Activated CD4-positive, alpha-beta T cell treated with anti-CD3 and anti-CD28 coated beads, Interleukin-2, Interleukin-4, amounts not matched to agents 100 ng/mL and 50 ng/mL, durations not matched to agents 16 hours and 8 hours (primary cell): ENCODE data around the gene SMS.
"Not testable (repeated sequence)": the region's sequence is repeated elsewhere in the genome, so short reads cannot be mapped to it uniquely, and the experiment has no call there.

Experiments used
- DNase-seq: peaks from one replicate; pipeline ENCODE4 v3.0.0-alpha.2; 2020; ENCODE audit warnings: low spot score

SMS gene

DNA sequence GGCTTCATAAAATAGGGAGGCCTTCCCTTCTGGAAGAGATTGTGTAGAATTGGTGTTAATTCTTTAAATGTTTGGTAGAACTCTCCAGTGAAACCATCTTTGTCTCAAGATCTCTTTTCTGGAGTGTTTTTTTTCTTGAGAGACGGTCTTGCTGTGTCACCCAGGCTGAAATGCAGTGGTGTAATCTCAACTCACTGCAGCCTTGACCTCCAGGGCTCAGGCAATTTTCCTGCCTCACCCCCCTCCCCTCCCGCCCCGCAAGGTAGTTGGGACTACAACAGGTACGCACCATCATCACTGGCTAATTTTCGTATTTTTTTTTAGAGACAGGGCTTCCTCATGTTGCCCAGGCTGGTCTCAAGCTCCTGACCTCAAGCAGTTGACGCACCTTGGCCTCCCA, 12.1 kb downstream of the SMS start:
- no peak for DNase-seq

DNA sequence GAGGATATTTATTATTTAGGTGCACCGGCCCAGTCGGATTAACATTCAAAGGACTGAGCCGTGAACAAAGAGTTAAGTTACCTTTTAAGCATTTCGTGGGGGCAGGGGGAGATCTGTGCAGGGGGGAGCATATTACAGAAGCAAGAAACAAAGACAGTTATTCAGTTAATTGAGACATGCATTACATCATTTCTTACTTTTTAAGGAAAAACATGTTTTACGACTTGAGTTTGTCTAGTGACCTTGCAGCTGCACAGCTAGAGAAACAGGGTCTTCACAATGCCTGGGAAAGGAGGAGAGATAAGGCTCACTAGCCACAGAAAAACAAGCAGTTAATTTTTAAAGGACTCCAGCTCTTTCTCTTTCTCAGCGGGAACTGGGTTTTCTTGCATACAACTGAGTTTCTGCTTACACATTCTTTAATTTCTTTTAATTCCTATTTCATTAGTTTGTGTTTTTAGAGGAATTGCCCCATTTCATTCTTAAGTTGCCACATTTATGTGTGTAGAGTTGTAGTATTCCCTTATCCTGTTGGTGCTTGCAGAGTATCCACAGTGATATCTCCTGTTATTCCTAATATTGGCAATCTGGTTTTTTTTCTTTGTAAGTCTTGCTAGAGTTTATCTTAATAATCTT, 12.8 kb downstream of the SMS start:
- DNase-seq = not testable (repeated sequence)

- no peak for DNase-seq
Measured at GRCh38 chrX:21955403-21956189, 15.1 kb downstream of the SMS start.

- DNase-seq = no peak
Measured at GRCh38 chrX:21956783-21957182, 16.3 kb downstream of the SMS start.

DNA sequence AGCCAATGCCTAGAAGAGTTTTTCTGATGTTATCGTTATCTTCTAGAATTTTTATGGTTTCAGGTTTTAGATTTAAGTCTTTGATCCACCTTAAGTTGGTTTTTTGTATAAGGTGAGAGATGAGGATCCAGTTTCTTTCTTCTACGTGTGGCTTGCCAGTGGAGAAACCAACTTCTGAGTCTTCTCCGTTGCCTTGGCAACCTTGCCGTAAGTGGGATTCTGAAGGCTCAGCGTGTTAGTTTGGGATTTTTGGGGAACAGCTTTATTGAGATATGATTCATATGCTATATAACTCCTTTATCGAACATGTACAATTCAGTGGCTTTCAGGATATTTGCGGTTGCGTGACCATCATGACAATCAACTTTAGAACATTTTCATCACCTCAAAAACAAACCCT, 17.7 kb downstream of the SMS start:
- DNase-seq = no peak

DNA sequence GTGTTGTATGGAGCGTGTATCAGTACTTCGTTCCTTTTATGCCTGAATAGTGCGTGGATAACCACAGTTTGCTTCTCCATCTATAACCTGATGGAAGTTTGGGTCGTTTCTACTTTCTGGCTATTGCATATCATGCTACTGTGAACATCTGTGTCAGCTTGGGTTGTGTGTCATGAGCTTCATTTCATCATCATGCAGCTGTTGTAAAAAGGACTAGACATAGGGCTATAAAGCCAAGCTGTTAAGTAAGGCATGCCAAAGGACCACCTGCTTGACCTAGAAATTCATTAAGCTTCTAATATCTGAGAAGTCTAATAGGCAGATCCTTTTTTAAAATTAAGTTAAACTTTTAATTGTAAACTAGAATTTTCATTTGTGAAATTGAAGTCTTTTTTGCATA, 18.4 kb downstream of the SMS start:
- DNase-seq = no peak

DNA sequence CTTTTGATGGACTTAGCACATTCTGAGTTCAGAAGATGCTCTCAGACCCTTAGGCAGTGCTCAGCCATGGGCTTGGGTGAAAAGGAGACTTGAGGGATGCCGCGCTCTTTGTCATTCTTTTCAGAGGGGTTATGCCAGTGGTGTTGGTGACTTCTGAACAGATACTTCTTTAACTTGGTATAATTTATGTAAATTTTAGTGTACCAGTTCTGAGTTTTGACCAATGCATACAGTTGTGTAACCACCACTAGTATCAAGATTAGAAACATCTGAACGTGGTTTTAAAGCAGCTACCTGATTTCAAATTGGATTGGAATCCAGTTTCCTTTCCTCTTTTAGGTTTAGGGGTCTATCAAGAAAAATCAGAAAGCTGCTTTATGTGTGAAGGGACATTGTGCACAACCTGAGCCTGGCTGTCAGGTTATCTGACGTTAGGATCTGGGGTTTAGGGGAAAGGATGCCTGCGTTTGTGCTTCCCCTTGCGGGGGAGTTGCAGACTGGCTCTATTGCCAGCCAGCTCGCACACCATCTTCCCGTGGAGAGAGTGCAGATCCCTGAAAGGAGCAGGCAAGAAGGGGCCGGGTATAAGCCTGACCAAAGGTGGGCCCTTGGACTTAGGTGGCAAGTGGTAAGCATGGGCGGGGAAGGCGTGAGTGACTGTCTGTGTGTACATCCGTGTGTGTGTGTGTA, 19.0 kb downstream of the SMS start:
- no peak for DNase-seq

DNA sequence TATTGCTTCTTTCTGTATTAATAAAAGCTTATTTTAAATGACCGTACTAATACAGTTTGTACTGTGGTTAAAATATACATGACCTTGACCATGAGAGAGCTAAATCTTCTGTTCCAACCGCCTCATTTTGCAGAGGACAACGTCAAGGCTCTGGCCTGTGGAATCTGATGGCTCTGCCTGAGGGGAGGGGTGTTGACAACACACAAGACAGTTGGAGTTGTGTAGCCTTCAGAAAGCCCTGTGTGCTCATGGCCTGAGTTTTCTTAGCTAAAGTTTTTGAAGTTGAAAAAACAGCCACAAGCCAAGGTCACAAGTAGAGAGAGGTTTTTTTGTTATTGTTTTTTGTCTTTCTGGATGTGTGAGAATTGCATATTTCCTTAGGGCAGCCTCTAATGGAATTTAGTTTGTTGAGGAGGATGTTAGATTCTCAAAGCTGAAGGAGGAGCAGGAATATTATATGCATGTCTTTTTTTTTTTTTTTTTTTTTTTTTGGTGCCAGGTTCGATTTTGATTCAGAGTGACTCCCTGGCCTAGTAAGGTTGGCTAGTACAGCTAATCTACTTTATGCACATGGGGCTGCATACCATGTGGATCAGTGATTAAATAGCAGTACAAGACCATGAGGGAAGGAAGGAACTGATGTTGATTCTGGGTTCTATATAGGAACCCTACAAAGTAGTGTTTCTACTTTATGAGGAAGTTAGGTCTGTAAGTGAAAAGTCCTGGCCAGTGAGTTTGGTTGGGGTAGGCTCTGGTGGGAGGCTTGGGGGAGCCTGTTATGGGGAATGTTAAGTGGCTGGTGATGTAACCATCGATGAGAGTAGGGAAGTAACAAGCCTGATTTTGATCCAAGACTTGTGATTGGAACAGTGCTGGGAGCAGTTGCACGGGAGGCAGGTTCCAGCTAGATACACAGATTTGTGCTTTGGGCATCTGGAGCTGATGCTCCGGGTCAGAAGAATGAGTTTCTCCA, 20.3 kb downstream of the SMS start:
- no peak for DNase-seq

GRCh38 chrX:21962361-21962760, 21.9 kb downstream of the SMS start:
- no peak for DNase-seq

DNA sequence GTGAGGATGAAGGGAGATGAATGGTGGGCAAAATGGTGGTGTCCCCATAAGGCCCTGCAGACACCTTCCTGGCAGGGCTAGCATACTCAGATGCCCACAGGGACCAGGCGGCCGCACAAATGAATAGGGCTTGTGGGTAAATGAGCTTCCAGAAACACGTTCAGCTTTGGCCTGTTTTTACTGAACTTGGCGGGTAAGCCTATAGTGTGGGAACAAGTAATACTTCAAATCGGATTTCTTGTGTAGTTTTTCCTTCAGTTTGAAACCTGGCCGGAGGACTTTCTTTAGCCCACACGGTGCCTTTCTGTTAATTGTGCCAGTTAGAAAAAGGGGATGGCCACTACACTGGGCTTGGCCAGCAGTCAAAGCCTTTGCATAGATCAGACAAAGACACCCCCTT, 22.8 kb downstream of the SMS start:
- DNase-seq = no peak

DNA sequence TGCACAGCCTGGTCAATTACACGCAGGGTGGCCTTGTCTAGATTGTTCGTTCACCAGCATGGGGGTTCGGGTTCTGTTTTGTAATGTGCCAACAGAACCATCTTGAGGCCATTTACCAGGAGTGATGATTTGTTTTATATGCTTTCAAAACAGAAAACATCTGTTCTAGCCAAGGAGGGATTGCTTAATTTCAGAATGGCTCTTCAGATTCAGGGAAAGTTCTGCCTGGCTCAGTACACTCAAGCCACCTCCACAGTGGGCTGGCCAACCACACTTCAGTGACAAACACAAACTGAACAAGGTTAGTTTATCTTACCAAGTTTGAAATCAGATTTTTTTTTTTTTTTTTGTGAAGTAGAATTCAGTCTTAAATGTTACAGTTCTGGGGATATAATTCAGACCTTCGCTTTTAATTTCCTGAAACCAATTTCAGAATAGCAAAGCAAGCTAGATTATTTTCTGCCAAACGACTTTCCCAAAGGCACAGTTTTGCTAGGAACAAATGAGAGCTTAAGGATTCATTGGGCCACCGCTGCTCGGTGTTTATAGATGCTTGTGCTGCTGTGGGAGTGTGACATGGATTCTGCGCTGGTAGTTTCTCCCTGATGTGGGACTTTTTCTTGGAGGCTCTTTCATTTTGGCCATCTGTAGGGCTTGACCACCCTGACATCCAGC, 23.4 kb downstream of the SMS start:
- DNase-seq = no peak

GRCh38 chrX:21966866-21967265, 26.4 kb downstream of the SMS start:
- DNase-seq = no peak

- DNase-seq = no peak
Measured at GRCh38 chrX:21968333-21968732, 27.8 kb downstream of the SMS start.

DNA sequence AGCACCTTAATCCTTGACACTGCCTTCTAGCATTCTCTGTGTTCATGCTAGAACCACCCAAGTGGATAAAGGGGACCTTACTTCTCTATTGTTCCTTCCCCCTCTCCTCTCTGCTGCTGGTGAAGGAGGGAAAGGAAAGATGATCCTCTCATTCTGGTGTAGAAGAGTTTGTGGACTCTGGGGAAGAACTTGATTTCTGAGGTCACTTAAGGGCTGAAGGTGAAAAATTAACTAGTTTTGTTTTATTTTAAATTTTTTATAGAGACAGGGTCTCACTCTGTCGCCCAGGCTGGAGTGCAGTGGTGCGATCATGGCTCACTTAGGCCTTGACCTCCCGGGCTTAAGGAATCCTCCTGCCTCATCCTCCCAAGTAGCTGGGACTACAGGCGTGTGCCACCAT, 29.8 kb downstream of the SMS start:
- no peak for DNase-seq

DNA sequence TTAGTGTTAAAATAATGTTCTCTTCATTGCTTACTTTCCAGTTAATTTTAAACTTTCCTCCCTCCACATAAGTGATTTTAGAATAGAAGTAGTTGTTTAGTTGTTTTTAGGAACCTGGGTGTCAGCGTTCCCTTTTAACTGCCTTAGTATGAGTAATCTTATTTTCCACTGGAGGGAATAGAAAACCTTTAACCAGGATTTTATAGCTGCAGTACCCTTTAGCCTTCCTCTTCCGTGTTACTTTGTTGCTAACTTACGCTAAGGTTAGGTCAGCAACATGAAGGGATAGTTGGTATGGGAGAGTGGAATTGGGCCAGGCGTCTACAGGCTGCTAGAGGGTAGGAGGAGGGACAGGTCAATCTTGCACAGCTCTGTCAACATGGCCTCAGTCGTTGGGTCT, 31.5 kb downstream of the SMS start:
- DNase-seq = no peak

GRCh38 chrX:21972721-21973120, 32.2 kb downstream of the SMS start:
- peak; percentile 46 for DNase-seq

- DNase-seq = no peak
Measured at GRCh38 chrX:21973321-21974010, 33.0 kb downstream of the SMS start.

- peak; percentile 22 for DNase-seq
Measured at GRCh38 chrX:21974011-21974385, 33.5 kb downstream of the SMS start.

- DNase-seq = no peak
Measured at GRCh38 chrX:21975242-21975641, 34.7 kb downstream of the SMS start.

GRCh38 chrX:21975812-21976211, 35.3 kb downstream of the SMS start:
- no peak for DNase-seq

GRCh38 chrX:21978346-21978745, 37.8 kb downstream of the SMS start:
- DNase-seq = no peak
